ENCODE measurements around the gene NAA50. TPM values are rescaled to one million over a fixed set of nuclear protein-coding genes. Genes with fewer than 3 reads are reported as not detected.

NAA50 gene
- total and polyA plus RNA-seq, 2 of the 13 experiments (the other 11 are each of a cell fraction or from before 2014, with no cell fraction given): 30.2 to 233 TPM

- TF ChIP-seq ZBTB46 (CRISPR knock-in tag; IDR thresholded peaks at IDR 0.05; ENCODE audit: borderline replicate concordance) (no peak), MXD3 (CRISPR knock-in tag; IDR thresholded peaks at IDR 0.05) (no peak), PTBP1 (IDR thresholded peaks at IDR 0.05; ENCODE audit: low read depth, low read length, poor library complexity, severe bottlenecking) (no peak), SNAPC2 (CRISPR knock-in tag; IDR thresholded peaks at IDR 0.05) (no peak), SP1 (IDR thresholded peaks at IDR 0.05) (no peak), SP1 (CRISPR knock-in tag; IDR thresholded peaks at IDR 0.05) (peak; percentile 90), ZNF784 (CRISPR knock-in tag; IDR thresholded peaks at IDR 0.05; ENCODE audit: borderline replicate concordance) (no peak), ZBTB7B (CRISPR knock-in tag; IDR thresholded peaks at IDR 0.05) (no peak), IKZF4 (CRISPR knock-in tag; IDR thresholded peaks at IDR 0.05; ENCODE audit: borderline replicate concordance, low read depth, not compliant biosample characterization) (no peak), TEAD3 (CRISPR knock-in tag; optimal IDR thresholded peaks at IDR 0.05; ENCODE audit: borderline replicate concordance) (peak; percentile 27), HMGA1 (CRISPR knock-in tag; conservative IDR thresholded peaks at IDR 0.05) (no peak), CREB3 (CRISPR knock-in tag; IDR thresholded peaks at IDR 0.05) (0 out of 2 replicates have a peak, but pooled peaks have one; percentile 22), ZMYM4 (CRISPR knock-in tag; IDR thresholded peaks at IDR 0.05) (peak; percentile 58), PCBP2 (optimal IDR thresholded peaks at IDR 0.05; ENCODE audit: low read depth, low read length, poor library complexity, severe bottlenecking) (no peak), ATF4 (CRISPR knock-in tag; IDR thresholded peaks at IDR 0.05) (no peak), SP4 (CRISPR knock-in tag; IDR thresholded peaks at IDR 0.05) (peak; percentile 85), NFAT5 (CRISPR knock-in tag; IDR thresholded peaks at IDR 0.05) (no peak), NFKB2 (CRISPR knock-in tag; IDR thresholded peaks at IDR 0.05; ENCODE audit: borderline replicate concordance) (no peak), TP53 (CRISPR knock-in tag; conservative IDR thresholded peaks at IDR 0.05) (no peak)
These were observed 49.2 kb downstream of the NAA50 start (continued) for GRCh38 chr3:113696658-113697499.

Data from HepG2 (cell line).